CMK (cell line): ENCODE measurements around the gene MICOS13.
"Not testable (repeated sequence)": the region's sequence is repeated elsewhere in the genome, so short reads cannot be mapped to it uniquely, and the experiment has no call there.

Experiments used
- DNase-seq: peaks from one replicate; pipeline ENCODE4 v3.0.0-alpha.2; 2010; ENCODE audit warnings: low read depth

Gene MICOS13

DNA sequence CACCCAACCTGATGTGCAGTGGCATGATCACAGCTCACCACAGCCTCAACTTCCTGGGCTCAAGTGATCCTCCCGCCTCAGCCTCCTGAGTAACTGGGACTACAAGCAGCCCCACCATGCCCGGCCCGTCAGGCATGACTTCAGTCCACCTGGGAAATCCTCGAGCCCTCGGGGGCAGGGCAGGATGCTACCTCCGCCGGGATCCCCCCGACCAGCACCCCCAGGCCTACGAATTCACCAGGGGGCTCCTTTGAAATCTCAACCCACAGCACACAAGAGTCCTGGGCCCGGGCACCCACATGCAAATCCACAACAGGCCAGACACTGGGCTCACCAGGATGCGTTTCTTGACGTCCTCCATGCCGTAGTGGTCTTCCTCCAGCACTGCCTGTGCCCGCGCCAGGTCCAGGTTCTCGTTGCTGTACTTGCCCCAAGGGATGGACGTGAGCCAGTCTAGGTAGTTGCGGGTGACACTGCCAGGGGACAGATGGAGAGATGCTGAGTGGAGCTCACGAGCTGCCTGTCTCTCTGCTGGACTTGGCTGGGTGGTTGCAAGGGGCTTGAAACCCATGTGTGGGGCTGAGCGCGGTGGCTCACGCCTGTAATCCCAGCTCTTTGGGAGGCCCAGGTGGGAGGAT is 20.3 kb upstream of the MICOS13 start:
- DNase-seq, result no peak

DNA sequence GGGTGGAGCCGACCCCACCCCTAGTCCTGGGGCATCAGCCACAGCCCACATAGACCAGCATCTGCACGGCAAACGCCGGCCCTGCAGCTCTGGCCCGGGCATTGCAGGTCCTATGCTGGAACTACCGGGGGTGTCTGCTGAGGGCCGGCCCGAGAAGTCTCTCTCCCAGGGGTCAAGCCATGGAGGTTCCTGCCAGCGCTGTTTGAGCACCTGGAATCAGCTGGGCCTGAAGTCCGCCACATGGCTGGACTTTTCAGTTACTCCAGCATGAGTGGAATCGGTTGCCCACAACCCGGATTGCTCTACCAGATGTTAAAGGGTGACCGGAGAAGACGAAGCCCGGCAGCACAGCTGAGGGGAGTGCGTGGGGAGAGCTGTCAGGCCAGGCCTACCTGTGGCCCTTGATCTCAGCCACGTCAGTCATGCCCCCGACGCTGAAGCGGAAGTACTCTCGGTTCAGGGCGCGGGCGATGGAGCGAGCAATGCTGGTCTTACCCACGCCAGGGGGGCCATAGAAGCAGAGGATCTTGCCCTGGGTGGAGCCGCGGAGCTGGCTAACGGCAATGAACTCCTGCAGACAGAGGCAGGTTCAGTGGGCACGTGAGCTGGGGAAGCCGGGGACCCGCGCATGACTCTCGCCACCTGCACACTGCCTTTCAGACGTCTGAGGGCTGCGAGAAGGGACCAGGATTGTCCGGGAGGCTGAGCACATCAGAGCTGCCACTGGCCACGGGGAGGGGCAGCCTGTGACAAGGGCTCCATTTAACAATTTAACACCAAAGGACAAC is 18.5 kb upstream of the MICOS13 start:
- no peak for DNase-seq

DNA sequence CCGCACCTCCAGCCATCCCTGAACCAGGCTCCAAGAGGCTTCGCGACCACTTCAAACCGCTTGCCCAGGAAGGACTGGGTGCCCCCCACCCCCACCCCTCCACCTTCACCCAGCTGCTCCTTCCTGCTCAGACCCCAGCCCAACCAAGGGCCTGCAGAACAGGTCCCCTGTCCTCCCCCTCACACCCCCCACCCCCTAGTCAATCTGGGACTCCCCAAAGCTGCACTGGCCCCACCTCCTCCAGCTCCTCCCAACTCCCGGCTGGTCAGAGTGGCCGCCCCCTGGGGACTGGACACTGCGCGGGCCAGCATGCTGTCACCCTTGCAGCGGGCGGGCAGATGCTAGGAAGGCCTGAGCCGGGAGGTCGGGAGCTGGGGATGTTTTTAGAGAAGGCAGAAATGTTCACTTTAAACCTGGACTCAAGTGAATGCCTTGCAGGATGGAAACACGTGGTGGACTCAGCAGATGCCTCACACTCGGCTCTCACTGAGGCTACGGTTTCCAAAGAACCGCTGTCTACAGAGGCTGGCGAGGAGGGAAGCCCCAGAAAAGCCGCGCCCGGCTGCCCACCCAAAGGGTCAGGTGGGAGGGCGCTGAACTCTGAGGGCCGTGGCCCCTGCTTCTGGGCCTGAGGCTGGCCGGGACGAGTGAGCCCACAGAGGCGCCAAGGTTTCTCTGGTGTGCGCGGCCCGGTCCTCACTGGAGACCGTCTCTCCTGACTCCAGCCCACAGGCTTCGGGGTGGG is 17.7 kb upstream of the MICOS13 start:
- DNase-seq, result no peak

DNA sequence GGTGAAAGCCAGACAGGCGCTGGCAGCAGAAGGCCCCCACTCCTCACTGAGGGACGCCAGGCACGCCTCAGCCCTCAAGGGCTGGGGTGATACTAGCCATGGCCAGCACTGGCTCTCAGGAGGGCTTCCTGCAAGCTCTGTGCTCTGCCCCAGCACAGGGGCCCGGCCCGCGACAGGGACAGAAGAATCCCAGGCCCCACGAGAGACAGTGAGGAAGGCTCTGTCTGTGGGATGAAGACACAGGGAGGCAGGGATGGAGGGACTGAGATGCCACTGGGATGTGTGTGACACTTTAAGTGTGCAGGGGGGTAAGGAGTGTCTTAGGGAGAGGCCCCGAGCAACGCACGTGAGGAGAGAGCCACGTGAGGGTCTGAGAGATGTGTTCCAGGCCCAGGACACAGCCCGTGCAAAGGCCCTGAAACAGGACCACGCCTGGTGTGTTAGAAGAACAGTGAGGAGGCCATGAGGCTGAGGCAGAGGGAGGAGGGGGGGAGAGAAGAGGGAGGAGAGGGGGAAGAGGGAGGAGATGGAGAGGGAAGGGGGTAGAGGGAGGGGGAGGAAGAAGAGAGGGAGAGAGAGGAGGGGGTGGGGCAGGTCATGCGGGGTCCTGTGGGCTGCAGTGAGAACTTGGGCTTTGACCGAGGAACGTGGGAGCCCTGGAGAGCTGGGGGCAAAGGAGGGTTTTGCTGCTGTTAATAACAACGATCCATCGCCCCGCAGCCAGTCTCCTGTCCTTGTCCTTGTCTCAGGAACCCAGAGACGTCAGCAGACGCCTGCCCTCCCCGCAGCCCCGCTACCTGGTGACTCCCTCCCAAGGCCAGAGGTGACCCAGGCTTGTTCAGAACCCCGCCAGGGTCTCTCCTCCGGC is 16.9 kb upstream of the MICOS13 start:
- no peak for DNase-seq

- DNase-seq, result no peak
These were observed 16.1 kb upstream of the MICOS13 start for GRCh38 chr19:5696196-5697021.

DNA sequence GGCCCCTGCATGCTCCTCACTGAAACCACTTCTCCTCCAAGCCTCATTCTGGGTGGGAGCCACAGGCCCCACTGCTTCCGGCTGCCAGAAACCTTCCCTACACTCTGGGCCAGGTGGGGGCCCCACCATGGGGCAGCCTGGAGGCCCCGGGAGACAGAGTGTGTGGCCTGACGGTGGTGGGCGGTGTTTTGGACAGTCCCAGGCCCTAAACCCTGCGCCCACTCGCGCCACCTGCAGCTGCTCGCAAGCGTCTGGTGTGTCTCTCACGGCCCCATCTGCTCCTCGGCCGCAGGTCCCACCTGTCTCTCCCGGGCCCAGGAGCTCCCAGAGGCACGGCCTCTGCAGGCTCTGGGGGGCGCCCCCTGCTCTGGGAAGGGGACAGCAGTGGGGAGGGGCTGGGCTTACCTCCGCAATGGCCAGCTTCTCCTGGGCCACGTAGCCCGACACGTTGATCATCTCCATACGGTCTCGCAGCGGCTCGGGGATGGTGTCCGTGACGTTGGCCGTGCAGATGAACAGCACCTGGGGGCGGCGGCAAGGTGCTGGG is 15.4 kb upstream of the MICOS13 start:
- no peak for DNase-seq

DNA sequence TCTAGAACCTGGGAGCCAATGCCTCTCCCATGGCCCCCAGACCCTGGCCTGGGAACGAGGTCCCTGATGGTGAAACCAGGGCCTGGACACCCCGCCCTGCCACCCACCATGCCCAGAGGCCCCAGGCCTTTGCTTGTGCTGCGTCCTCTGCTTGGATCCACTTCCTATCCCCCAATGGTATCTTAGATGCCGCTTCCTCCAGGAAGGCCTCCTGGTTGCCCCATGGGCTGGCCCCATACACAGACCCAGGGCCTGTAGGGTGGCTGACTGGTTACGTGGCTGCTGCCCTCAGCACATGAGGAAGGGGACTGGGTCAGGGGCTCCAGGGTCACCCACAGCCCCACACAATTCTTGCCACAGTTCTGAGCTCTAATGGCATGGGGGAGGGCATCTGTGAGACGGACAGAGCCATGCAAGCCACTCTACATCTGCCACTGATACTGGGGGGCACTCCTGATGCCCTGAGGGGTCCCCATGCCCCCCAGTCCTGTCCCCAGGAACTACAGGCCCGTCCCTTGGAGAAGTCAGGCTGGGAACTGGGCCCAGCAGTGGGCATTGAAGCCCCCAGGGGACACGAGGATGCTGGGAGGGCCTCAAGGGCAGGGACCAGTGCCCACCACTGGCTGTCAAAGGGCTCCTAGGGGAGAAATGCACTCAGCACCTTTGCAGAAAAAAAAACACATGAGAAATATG is 14.8 kb upstream of the MICOS13 start:
- no peak for DNase-seq

DNA sequence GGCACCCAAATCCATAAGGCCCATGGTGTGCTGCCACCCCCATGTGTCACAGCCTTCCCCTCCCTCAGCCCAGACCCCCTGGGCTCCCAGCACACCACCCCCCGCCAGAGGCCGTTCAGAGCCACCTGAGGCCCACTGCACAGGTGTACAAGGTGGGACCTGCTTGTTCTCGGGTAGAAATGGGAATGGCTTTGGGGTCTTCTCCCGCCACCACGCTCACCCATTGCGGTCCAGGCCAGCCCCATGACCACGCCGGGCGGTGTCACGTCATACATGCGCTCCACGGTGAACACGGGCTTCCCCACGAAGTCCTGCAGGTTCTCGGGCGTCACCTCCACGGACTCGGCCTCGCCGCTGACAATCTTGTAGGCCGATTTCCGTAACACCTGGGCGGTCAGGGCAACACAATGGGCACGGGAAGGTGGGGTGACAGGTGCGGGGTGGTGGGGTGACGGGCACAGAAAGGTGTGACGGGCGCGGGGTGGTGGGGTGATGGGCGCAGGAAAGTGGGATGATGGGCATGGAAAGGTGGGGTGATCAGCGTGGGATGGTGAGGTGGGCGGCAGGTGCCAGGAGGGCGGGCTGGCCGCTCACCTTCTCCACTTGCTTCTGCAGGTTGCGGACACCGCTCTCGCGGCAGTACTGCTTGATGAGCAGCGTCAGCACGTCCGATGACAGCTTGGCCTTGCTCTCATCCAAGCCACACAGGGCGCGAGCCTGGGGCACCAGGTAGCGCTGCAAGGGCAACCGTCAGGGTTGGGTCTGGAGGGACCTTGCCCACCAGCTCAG is 14.0 kb upstream of the MICOS13 start:
- DNase-seq, result no peak

DNA sequence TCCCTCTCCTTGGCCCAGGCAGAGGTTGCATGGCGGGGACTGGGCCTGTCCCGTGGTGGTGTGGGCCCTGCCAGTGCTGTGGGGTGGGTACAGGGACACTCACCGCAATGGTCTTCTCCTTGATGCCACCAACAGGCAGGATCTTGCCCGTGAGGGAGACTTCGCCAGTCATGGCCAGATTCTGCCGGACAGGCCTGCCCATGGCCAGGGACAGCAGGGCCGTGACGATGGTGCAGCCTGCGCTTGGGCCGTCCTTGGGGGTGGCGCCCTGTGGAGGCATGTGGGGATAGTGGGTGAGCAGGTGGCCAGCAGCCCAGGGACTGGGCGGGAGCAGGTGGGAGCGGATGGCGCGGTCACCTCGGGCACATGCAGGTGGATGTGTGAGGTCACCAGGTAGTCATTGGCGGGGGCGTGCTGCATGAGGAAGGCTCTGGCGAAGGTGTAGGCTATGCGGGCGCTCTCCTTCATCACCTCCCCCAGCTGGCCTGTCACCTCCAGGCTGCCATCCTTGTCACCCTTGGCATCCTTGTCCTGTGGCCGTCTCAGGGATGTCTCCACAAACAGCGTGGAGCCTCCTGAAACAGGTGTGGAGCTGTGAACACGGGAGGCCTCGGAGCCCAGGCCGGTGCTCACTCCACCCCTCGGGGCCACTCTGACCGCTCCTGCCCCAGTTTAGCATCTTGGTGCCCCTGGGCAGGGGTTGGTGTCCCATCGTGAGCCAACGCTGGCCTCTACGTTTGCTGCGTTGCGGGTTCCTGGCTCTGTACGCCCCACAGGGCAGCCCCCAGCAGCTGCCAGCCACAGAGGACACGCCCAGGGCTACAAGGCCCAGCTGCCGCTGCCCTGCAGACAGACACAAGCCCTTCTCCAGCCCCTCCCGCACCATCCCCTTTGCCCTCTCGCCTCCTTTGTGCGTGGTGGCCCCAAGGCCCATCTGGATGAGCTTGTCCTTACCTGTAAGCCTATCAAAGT is 13.2 kb upstream of the MICOS13 start:
- DNase-seq, result no peak

- DNase-seq, result no peak
These were observed 12.4 kb upstream of the MICOS13 start for GRCh38 chr19:5692723-5693194.

GRCh38 chr19:5691822-5692722 is 11.8 kb upstream of the MICOS13 start:
- DNase-seq, result no peak

DNA sequence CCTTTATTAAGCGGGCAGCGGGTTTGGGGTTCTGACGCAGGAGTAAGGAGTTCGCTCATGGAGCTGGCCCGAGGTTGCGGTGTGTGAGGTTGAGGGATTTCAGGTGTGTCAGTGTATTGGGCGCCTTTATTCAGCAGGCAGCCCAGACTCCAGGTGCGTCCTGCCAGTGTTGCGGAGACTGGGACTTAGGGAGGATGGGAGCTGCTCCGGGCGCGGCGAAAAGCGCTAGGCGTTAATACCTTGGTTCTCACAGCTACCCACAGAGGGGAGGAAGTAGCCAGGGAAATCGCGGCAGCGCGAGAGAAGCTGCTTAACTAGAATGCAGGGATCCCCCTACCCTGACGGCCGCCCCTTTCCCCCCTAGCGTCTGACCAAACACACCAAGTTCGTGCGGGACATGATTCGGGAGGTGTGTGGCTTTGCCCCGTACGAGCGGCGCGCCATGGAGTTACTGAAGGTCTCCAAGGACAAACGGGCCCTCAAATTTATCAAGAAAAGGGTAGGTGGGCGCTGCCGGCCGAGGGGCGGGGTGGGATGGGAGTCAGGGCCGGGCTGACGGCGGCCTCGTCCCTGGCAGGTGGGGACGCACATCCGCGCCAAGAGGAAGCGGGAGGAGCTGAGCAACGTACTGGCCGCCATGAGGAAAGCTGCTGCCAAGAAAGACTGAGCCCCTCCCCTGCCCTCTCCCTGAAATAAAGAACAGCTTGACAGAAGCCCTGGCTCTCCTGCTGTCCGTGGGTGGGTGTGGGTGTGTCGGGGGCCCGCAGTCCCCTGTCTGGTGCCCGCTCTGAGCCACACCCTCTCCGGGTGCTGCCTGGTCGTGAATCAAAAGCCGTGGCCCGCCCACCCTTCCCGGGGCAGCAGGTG is 10.9 kb upstream of the MICOS13 start:
- no peak for DNase-seq

DNA sequence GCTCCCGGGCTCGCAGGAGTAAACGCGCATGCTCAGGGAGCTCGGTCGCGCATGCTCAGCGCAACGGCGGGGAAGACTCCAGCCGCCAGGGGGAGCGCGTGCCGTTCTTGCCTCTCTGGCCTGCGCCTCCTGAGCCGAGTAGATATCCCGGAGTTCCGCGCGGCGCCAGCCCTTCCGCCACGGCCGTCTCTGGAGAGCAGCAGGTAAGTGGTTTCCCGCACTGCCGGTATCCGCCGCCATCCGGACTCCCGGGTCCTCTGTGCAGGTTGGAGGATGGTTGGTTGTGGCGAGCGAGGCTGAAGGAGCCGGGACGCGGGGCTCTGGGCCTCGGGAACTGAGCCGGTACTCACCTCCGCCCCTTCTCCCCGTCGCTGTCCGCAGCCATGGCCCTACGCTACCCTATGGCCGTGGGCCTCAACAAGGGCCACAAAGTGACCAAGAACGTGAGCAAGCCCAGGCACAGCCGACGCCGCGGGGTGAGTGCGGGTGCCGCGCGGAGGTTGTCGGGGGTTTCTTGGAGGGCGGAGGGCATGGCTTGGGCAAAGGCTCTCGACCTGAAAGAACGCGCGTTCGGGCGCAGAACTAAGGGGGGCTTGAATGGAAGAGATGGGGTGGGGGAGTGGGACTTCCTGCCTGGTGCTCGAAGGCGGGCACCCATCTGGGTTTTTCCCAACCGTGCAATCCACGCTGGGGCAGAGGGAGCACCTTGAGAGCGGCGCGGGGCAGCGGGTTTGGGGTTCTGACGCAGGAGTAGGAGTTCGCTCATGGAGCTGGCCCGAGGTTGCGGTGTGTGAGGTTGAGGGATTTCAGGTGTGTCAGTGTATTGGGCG is 10.0 kb upstream of the MICOS13 start, which contains the start of gene RPL36:
TSS of gene RPL36 (plus strand) at position 171 of the 830 bp plus-strand sequence. CDS start at position 384, 213 bp downstream.
- DNase-seq, result peak; percentile 93

DNA sequence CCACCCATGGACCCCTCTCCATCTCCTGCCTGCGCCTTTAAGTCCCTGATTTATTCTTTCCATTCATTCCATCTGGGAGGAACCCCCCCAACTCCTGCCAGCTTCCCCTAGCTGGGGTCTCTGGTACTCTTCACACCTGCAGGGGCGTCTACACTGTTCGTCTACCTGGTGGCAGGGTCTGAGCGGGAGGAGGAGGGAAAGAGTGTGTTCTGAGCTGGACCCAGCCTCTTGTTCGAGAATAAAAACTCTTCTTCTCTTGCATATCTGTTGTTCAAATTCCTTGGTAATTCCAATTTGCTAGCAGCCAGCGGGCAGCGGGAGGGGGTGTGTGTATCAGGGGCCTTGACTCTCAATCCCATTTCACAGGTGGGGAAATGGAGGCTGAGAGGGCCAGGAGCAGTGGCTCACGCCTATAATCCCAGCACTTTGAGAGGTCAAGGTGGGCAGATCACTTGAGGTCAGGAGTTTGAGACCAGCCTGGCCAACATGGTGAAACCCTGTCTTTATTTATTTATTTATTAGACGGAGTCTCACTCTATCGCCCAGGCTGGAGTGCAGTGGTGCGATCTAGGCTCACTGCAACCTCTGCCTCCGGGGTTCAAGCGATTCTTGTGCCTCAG is 8.1 kb upstream of the MICOS13 start:
- not testable (repeated sequence) for DNase-seq
